CD4-positive, alpha-beta T cell treated with Interferon gamma for 1 hour (primary cell): ENCODE data around the gene LPP.

Experiments used
- DNase-seq: peaks from one replicate; pipeline ENCODE4 v3.0.0-alpha.2; 2020

LPP gene

DNA sequence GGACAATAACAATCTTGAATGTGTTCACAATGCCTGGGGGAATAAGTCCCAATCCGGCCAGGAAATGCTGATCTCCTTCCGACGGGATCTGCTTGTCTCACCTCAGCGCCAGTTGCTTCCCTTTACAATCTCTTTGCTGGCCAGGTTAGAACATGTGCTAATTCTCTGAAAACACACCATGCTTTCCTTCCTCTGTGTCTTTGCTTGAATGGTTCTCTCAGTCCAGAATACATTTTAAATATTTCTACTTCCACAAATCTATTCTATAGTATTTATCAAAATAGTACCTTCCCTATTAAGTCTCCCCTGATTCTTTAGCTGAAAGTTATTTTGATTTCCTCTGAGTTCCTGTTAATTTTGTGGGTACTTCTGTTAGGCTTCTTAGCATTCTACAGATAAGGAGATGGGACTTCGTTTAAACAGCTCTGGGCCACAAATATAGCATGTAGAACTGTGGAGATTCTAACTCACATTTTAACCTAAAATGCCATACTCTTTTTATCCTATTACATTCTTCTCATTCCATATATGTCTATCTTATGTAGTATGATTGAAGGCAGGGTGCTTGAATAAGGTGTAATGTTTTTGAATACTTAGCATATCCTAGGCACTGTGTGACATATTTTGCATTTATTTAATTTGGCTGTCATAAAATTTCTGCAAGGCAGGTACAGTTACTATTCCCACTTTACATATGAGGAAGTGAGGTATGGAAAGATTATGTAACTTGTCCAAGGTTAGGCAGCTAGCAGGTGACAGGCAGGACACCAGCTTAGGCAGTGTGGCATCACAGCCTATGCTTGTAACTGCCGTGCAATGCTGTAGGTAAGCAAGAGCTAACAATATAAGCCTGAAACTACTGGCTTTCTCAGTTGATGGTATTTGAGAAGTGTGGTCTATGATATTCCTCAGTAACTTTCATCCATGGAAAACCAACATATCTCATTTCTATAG, 299.8 kb downstream of the LPP start:
- DNase-seq: no peak

DNA sequence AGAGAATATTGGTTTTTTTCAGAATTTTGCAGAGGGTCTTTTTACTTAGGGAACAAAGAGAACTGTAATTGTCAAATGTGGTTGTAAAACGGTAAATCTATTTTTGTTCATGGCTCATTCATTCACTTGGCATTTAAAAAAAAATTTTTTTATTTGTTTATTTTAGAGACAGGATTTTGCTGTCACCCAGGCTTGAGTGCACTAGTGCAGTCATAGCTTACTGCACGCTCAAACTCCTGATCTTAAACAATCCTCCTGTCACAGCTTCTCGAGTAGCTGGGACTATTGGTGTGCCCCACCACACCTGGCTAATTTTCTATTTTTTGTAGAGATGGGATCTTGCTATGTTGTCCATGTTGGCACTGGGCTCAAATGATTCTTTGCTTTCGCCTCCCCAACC, 301.8 kb downstream of the LPP start:
- DNase-seq: no peak

DNA sequence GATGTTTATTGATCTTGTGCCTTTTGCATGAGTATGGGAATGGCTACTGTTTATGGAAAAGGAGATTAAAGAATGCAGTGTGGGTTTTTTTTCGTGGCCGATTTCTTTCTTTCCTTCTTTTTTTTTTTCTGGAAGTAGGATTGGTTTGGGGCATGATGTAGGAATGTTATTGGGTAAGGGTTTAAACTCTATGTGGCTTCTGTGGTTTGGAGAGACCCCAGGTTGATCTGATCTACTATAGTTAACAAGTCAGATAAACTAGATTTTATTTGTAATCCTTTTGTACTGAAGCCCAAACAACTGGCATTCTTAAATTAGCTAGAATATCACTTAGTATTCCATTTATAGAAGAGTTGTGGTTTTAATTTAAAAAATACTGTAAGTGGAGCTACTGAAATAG, 304.8 kb downstream of the LPP start:
- no peak for DNase-seq

DNA sequence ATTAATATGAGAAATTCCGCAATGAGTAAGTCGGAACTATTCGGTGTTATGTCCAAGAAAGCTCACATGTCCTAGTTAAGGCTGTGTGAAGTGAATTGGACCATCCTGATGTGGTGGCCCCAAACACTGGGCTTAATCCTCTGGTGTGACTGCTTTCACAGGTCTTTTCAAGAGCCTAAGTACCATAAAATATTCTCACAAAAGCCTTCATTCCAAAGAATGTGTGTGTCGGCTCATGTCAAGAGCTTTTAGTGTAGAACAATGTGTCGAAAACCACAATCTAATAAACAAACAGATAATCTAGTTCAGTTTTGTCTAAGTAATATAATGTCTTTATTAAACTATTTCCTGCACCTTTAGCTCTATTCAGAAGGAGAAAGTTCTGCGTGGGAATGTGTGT, 311.4 kb downstream of the LPP start:
- DNase-seq: no peak

DNA sequence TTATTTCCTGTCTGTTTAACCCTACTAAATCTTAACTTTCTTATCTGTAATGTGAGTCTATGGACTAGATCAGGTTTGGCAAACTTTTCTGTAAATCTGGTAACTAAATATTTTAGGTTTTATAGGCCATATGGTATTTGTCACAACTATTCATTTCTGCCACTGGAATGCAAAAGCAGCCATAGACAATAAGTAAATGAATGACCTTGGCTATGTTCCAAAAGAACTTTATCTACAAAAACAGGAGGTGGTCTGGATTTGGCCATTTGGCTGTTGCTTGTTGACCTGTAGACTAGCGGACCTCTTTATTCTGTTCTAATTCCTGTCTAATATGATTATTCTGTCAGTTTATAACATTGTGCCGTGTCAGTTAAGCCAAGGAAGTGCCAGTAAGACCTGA, 314.2 kb downstream of the LPP start:
- DNase-seq: no peak

DNA sequence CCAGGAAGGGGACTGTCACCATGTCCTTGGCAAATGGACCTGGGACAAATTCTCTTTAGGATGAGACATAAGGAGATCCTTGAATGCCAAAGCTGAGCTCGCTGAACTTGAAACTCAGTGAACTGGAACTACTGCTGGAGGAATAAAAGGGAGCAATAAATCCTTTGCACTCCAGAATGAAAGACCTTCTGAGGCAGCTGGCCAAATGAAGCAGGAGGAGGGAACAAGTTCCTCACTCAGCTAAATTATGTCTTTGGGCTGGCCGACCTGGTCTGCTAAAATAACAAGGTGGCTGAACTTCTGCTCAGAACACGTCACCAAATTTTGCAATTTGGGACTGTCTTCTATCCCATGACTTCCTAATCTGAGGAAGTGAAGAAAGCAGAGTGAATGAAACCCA, 314.7 kb downstream of the LPP start:
- no peak for DNase-seq

DNA sequence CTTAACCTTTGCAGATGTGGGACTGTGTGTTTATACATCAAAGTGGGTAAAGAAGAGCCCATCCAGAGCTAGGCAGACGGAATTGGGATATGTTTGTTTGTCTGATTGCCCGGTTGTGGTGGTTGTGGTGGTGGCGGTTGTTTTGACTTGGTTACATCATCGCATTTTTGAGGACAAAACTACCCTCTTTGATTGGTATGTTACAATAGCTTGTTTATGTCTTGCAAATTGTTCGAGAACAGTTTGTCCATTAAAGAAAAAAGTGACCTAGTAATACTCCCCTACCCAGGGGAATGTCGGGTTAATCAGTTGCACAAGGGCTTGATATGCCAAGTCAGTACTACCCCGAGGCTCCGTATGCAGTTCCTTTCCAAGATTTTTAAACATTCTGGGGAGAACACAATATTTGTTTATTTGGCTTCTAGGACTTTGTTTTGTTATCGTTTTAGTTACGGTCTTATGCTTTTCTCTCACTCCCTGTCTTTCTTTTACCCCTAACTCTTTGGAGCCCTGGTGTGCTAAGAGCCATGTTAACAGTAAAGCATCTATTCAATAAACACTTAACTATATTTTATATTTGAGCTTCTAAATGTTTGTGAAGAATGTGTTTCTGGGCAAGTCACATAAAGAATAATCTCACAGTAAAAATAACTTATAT, 315.4 kb downstream of the LPP start:
- no peak for DNase-seq

DNA sequence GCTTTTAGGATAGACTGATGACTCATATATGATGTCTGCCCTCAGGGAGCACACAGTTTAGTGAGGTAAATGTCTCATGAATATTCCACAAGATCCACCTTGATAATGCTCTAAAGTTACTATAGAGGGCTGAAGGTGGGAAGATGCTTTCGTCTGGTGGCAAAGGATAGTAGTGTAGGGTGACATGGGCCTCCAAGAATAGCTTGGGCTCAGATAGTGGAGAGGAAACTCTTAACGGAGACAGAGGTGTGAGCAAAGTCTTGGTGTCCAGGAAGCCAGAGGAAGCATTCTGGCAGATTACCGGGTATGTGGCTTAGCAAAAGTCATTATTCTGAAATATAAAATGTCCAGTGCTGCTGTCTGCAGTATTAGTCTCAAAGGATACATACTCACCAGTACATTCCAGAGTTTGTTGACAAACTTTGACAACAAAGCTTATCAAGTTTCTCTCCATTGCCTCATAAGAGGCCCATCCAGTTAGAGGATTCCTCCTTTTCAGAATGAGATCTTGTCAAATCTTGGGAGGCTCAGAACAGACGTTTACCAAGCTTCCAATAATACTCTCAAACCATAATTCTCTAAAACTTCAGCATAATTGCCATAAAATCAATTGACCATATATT, 316.7 kb downstream of the LPP start:
- DNase-seq: no peak

DNA sequence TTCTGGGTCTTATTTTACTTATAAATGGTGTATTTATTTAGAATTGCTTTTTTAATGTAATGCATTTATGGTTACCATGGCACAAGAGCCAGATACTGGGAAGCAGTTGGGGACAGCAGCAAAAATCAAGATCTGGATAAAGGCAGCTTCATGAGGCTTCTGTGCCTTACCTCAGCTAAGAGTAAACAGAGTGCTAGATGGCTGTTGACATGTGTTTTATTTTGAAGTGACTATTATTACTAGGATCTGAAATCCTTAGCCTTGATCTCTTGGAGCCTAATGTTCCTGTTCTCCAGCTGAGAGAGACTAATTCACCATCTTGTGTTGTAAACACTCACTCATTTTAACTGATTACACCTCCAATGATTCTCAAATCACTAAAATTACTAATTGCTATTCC, 317.8 kb downstream of the LPP start:
- no peak for DNase-seq

DNA sequence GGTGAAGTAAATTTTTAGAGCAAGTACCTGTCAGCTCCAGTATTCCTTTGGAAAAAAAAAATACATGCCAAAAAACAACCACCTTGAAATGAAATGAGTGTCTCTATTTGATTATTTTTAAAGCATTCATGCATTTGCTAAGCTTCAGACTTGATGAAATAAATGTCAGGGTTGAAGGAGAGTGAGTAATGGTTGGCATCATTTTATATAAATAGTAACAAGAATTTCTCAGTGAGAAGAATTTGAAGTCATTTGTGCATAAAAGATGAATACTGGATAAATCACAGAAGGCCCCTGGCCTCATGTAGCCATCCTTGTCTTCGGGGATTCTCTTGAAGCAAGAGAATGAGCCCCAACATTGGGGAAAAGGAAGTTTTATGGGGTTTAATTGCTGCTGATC, 318.4 kb downstream of the LPP start:
- DNase-seq: no peak

DNA sequence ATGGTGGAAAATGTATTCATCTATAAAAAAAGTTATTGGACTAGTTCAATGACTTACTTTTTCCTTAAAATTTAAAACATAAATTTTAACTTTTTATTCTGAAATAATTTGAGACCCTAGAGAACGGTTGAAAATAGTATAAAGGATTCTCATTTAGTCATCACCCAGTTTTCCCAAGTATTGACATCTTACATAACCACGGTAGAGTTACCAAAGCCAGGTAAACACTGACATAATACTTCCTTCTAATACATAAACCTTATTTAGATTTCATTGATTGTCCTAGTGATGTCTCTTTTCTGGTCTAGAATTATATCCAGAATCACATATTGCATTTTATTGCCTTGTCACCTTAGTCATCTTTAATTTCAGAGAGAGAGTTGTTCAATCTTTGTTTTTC, 319.1 kb downstream of the LPP start:
- no peak for DNase-seq

DNA sequence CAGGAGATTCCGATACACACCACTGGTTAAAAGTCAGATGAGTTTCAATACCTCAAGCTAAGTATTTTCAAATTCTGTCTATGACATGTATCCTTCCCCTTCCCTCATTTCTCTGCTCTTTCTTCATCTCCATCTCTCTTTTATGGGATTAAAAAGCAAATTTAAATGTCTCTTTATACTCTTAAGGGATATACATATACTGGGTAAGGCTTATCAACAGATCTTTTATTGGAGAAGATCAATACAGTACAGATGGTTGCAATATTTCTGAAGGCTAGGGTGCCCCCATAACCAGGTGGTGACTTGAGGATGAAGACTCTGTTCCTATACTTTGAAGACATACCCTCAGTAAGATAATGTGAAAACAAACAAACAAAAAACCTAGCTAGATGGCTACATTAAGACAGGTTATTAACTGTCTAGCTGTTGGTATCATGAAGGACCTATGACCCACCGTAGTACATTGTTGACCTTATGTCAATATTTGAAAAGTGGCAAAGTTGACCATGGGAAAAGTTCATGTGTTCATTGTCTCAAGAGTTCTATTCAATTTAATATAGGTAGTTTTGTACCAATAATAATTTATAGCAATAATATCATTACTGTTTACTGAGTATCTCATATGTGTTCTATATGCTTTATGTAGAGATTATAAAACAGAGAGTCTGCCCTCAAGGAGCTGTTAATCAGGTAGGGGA, 319.8 kb downstream of the LPP start:
- no peak for DNase-seq

DNA sequence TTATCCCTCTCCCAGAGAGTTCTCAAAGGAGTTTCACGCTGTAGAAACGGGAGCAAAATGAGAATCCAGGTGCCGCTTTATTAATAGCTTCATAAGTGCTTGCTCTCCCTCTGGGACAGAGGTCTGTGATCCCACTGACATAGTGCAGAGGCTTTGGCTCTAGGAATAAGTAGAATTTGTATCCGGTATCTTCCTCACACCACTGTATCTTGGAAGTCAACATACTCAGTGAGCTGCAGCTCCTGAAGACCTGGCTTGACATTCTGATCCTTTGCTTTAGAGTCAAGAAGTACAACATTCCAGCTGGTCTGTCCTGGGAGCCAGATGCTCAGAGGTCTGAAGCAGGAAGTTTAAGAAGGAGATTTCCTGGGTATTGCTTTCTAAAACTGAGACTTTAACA, 323.0 kb downstream of the LPP start:
- DNase-seq: no peak

DNA sequence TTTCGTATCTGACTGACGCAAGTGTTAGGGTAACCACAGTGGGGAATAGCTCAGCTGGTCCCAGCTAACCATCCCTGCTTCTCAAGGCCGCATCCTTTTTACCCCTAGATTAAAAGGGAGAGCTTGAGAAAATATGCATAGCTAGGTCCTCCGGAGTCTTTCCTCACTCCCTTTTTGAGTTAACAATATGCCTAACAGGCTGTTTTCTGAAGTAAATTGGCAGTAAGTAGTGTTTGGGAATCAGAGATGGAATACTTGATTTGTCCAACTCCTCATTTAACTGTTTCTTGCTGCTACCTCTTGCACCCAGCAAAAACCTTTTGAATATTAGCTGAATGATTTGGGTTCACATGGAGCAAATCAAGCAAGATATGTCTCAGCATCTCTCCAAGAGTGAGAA, 326.1 kb downstream of the LPP start:
- no peak for DNase-seq

DNA sequence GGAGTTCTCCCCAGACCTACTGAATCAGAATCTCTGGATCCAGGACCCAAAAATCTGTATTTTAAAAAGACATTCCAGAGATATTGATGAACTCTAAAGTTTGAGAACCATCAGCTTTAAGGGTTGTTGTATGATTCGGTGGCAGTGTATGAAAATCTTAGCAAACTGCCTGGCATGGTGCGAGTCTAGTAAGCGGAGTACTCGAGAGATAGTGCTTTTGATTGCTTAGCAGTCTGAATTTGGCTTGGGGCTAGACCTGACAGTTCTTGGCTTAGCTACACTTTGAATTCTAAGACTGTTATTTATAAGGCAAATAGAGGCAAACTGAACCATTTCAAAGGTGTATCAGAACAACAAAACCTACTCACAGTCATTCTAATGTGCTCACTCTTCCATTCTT, 329.0 kb downstream of the LPP start:
- DNase-seq: no peak

DNA sequence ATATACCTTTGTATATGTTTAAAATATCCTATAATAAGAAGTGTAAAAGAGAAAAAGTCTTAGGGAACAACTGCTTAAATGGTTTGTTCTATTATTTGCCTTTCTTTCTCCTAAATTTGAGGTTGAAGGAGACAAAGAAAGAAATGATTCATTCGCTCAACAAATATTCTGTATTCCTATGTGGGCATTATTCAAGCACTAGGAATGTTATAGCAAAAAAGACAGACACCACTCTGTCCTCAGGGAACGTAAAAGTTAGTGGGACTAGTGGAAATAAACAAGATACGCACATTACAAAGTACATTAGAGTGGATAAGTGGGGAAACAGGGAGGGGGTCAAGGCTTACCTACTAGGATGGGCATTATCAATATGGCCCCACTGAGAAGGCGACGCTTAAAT, 332.2 kb downstream of the LPP start:
- no peak for DNase-seq

DNA sequence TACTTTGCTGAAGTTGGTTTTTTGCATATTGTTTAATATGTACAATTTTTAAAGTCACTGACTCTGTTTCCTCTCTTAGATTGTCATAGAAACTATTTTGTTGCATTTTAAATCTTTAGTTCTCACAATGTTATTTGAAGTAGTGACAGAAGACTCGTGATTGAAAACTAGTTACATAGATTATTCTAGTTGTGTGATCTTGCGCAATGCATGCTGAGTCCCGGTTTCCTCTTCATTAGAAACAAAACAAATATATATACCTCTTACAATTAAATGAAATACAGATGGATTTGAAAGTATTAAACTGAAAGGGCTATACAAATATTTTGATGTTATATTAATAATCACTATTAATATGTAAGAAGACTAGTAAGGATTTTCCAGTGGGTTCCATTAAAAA, 333.0 kb downstream of the LPP start:
- no peak for DNase-seq

DNA sequence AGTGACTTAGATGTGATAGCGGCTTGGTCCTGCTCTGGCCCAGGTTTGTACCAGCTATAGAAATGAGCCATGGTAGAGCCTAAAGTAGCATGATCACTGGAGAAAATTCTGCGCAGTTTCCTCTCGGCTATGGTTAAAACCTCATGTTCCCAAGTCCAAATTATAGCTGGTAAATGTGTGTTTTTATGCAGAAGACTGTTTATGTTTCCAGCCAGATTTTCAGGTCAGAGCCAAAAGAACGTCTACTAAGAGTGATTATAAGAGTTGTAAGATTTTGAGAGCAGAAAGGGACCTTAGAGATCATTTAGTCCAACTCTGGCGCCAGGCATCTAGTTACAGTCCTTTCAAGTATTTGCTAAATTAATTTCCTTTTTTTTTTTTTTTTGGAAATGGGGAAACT, 333.7 kb downstream of the LPP start:
- DNase-seq: no peak

DNA sequence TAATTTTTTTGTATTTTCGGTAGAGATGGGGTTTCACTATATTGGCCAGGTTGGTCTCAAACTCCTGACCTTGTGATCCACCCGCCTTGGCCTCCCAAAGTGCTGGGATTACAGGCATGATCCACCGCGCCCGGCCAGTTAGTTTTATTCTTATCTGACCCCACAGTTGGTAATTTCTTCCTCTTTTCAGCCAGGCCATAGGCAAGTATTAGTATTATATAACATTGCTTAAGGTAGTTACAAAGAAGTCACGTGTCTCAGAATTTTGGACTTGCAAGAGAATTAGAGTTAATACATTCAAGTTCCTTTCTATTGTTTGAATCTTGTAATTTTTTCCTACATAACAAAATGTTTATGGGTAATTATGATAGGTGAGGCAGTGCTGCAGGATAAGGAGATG, 334.8 kb downstream of the LPP start:
- no peak for DNase-seq

DNA sequence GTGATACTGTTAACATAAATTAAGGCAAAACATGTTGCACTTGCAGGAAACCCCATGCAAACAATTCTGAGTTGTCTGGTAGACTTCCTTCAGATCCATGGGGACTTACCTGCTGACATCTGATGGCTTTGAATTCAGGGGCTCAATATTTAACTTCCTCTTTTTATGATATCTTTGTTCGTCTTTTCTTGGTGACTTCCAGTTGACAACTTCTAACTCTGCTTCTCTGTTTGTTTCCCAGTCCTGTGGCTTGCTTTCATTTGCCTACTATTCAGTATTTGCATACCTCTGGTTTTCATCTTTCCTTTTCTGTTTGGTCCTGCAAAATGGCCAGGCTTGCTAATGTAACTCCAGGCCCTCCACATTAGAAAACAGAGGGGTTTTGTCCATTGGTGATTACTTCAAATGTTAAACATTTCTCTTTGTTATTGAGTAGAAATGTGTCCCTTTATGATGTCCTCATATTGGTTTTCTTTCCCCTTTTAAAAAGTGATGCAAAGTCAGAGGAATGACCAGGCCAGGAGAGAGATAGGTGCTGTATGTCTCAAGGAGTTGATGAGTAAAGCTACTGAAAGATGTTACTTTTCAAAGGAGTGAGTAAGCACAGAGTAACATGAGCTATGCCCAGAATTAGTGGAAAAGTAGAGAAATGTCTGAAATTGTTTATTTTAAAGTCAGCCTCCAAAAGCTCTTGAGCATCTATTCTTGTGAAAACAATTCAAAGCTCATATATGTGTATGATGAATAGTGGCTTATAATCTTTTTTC, 335.9 kb downstream of the LPP start:
- DNase-seq: no peak

DNA sequence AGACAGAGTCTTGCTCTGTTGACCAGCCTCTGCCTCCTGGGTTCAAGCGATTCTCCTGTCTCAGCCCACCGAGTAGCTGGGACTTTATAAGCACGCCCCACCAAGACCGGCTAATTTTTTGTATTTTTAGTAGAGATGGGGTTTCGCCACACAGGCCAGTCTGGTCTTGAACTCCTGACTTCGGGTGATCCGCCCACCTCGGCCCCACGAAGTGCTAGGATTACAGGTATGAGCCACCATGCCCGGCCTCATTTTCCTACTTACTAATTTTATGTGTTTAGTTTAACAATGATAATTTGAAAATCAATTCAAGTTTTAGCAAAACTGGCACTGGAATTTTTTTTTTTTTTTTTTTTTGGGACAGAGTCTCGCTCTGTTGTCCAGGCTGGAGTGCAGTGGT, 336.5 kb downstream of the LPP start:
- no peak for DNase-seq

DNA sequence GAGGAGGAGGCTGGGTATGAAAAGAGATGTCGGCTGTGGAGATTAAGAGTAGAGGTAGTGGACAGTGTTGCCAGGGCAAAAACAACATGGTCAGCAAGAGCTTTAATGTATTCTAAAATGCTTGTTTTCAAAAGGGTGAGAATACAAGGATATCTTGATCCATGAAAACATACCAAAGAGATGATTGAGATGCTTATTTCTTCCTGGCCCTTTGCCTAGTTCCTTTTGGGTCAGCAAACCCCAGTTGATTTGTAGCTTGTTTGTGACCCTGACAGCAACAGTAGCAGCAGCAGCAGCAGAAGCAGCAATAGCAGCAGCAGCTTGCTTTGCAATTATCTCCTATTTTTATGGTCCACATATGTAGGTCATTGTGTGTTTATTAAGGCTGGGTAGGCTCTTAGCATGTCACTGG, 337.3 kb downstream of the LPP start:
- DNase-seq: no peak

DNA sequence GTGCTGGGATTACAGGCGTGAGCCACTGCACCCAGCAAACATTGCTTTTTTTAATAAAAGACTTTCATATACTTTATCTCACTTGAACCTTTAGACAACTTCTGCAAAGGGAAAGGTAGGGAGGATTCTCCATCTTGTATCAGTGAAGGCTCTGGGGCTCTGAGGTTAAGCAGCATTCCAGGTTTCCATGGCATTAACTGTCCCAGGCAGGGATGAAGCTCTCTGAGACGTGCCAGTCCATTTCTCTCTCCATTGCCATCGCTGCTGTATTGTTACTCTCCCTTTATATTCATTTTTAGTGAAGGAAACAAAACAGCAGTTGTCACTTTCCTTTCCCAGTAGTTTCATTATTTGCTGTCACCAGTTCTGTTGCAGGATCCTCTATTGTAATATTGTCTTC, 342.4 kb downstream of the LPP start:
- DNase-seq: no peak
